OCI-LY3 (cell line): ENCODE data around the gene CLRN3.

ENCODE experiments used
- EZH2phosphoT487 ChIP-seq: fragments of 200-600 bp; shearing (Covaris generic); IDR thresholded peaks from 2 replicates; pipeline ENCODE4 v1.6.1; 2018; ENCODE audit warnings: antibody characterized with exemption, mixed run types, low read depth
- TF ChIP-seq, protein P1 (sequence below): fragments of 200-600, 300-600 bp; sonication (generic); IDR thresholded peaks from 2 replicates; pipeline ENCODE4 v1.5.1; 2014; ENCODE audit warnings: antibody characterized with exemption, low read length, low read depth

DNA sequence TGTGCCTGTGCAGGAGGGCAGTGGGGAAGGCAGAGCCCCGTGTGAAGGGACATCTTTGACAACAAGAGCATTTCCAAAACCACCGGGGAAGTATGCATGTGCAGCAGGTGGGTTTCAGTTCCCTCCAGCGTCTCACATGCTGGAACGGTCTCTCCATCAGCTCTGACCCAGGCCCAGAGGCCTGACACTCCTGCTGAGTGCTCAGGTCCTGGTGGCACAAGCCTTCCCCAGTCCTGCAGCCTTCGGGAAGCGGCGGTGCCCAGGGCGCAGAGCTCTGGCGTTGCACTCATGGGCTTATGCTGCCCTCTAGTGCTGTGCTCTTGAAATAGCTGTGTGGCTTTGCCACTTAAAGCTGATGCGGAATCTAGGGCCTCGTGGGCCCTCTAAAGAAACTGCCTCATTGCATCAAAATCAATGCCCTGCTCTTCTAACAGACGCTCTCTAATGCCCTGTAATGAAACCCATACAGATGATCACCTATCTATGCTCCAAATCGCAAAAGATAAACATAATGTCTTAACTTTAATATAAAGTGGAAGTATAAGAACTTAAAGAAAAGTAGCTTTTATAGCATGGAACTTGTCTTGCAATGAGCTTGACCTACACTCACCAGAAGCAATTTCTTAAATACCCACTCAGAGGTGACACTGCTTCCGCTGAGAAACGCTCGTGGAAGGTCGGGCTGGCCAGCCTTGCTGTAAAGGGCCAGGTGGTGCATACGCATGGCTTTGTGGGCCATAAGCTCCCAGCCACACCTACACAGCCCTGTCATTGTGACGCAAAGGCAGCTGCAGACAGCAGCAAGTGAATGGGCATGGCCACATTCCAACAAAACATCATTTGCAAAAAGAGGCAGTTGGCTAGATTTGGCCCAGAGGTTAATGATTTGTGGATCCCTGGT, 38.6 kb downstream of the CLRN3 start:
- TF ChIP-seq, protein P1, sequence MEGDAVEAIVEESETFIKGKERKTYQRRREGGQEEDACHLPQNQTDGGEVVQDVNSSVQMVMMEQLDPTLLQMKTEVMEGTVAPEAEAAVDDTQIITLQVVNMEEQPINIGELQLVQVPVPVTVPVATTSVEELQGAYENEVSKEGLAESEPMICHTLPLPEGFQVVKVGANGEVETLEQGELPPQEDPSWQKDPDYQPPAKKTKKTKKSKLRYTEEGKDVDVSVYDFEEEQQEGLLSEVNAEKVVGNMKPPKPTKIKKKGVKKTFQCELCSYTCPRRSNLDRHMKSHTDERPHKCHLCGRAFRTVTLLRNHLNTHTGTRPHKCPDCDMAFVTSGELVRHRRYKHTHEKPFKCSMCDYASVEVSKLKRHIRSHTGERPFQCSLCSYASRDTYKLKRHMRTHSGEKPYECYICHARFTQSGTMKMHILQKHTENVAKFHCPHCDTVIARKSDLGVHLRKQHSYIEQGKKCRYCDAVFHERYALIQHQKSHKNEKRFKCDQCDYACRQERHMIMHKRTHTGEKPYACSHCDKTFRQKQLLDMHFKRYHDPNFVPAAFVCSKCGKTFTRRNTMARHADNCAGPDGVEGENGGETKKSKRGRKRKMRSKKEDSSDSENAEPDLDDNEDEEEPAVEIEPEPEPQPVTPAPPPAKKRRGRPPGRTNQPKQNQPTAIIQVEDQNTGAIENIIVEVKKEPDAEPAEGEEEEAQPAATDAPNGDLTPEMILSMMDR, result peak; percentile 56
- TF ChIP-seq EZH2phosphoT487, result no peak
